Right atrium auricular region (tissue), 2 donors: Measurements from ENCODE around the gene TNNT2. TPM values are rescaled to one million over a fixed set of nuclear protein-coding genes. Genes with fewer than 3 reads are reported as not detected.
A peak's percentile ranks its signal among the peaks of the same experiment; 100 is the strongest.

Experiments used
- DNase-seq: peaks from one replicate; pipeline ENCODE4 v3.0.0-alpha.2; 2019; ENCODE audit warnings: low spot score
- H3K27ac ChIP-seq, 2 donors: fragments of 200-600 bp; sonication (generic); 1 replicate in 1 of 2; 2 replicates in 1 of 2; pipeline ENCODE4 v1.5.1; 2016 to 2019
- H3K27me3 ChIP-seq, 2 donors: fragments of 200-600 bp; sonication (generic); one replicate each; pipeline versions ENCODE4 v1.5.1 to v1.6.0; 2017 to 2019
- H3K36me3 ChIP-seq: fragments of 200-600 bp; sonication (generic); one replicate; pipeline ENCODE4 v1.5.1; 2016
- H3K4me1 ChIP-seq, 2 donors: fragments of 200-600 bp; sonication (generic); one replicate each; pipeline versions ENCODE4 v1.5.1 to v1.6.0; 2017 to 2019
- H3K4me3 ChIP-seq, 2 donors: fragments of 200-600 bp; sonication (generic); 1 replicate in 1 of 2; 2 replicates in 1 of 2; pipeline ENCODE4 v1.5.1; 2017 to 2019; ENCODE audit warnings: mild to moderate bottlenecking in 1 of 2, moderate library complexity in 1 of 2
- H3K9me3 ChIP-seq, 2 donors: fragments of 200-600 bp; sonication (generic); one replicate each; pipeline ENCODE4 v1.5.1; 2019
- total RNA-seq, 2 donors: library from RNA; depleted of rRNA; stranded (reverse); fragments of >200 nt; gene quantifications; one replicate each; pipeline ENCODE4 v1.1.0, GENCODE V29; 2016
- TF ChIP-seq, protein P1 (sequence below), 2 donors: fragments of 200-600 bp; sonication (generic); IDR thresholded peaks; one replicate each; pipeline ENCODE4 v1.5.1; 2019; ENCODE audit warnings: antibody characterized with exemption in 2 of 2

TNNT2 gene
- total RNA-seq, 2 donors from 2014 or later: 4,112 to 12,321 TPM

DNA sequence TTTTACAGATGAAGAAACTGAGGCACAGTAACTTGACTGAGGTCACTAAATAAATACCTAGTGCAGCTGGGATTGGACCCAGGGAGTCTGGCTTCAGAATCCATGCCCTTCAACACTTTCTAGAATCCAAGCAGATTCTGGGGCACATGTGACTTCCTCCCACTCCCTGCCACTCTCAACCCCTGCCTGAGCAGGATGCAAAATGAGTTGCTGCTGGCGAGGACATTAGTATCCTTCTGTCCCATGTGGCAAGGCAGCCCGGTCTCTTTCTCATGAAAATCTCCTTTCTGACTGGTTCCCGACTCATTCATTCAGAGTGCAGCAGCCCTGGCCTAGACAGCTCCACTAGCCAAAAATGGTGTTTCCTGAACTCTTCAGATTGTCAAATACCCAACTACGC is 28.4 kb downstream of the TNNT2 start:
- TF ChIP-seq, protein P1, sequence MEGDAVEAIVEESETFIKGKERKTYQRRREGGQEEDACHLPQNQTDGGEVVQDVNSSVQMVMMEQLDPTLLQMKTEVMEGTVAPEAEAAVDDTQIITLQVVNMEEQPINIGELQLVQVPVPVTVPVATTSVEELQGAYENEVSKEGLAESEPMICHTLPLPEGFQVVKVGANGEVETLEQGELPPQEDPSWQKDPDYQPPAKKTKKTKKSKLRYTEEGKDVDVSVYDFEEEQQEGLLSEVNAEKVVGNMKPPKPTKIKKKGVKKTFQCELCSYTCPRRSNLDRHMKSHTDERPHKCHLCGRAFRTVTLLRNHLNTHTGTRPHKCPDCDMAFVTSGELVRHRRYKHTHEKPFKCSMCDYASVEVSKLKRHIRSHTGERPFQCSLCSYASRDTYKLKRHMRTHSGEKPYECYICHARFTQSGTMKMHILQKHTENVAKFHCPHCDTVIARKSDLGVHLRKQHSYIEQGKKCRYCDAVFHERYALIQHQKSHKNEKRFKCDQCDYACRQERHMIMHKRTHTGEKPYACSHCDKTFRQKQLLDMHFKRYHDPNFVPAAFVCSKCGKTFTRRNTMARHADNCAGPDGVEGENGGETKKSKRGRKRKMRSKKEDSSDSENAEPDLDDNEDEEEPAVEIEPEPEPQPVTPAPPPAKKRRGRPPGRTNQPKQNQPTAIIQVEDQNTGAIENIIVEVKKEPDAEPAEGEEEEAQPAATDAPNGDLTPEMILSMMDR (IDR thresholded peaks at IDR 0.05): no peak
- no peak for DNase-seq
- H3K4me1 ChIP-seq: peaks cover 0 to 22% of the 10 kb centered on the region in 2 donors

DNA sequence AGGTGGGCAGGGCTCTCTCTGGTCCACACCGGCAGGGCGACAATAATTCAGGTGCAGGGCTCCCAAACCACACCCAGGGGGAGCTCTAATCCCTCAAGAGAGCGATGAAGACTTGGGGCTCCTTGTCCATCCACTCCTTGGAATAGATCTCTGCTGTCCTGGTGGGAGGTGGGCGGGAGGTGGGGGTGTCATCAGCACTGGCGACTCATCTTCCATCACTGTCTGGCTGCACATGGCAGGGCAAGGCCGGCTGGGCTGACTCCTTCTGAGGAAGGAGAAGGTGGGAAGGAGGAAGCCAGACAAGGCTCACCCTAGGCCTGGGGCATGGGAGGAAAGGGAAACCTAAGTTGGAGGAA is 29.3 kb downstream of the TNNT2 start:
- Histone ChIP-seq H3K27me3 (no peaks in the 10 kb centered on the region), H3K9me3 (no peaks in the 10 kb centered on the region), H3K4me1 (peaks cover 0 to 22% of the 10 kb centered on the region in 2 donors), H3K4me3 (no peak overlapping the region), H3K27ac (no peak overlapping the region), H3K36me3 (no peaks in the 10 kb centered on the region)
- TF ChIP-seq, protein P1 (IDR thresholded peaks at IDR 0.05): peak; percentile 59 to 70
- no peak for DNase-seq

More for the DNA sequence above, 28.4 kb downstream of the TNNT2 start:
- no peak overlapping the region for H3K27ac ChIP-seq
- H3K27me3 ChIP-seq: no peaks in the 10 kb centered on the region
- H3K4me3 ChIP-seq: no peak overlapping the region
- H3K36me3 ChIP-seq: no peaks in the 10 kb centered on the region
- H3K9me3 ChIP-seq: no peaks in the 10 kb centered on the region

DNA sequence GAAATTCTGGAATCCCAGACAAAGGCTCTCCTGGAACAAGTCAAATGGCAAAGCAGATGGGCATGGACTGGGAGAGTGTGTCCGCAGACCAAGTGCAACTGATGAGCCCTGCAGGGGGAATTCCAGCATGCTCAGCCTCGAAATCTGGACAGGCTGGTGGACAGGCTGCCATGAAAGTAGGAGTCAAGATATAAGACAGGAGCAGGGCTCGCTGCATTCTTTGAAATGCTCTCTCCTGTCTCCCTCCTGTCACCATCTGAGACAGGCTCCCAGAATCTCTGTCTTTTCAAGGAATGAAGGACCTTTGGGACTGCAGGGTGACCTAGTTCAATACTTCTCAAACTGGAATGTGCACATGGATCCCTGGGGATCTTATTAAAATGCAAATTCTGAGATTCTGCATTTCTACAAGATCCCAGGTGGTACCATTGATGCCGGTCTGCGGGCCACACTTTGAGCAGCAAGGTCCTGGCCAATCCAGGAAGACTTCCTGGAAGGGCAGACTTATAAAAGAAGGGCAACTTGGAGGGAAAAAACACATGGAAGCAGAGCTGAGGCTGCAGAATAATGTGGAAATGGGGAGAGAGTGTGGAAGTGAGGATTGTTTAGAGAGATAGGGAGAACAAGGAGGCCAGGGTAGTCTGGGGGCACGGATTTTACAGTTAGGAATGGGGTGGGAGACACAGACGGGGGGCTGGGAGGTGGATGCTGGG is 29.8 kb downstream of the TNNT2 start:
- Histone ChIP-seq H3K27ac (no peak overlapping the region), H3K9me3 (no peaks in the 10 kb centered on the region), H3K4me3 (no peak overlapping the region), H3K27me3 (no peaks in the 10 kb centered on the region), H3K4me1 (peaks cover 0 to 22% of the 10 kb centered on the region in 2 donors), H3K36me3 (no peaks in the 10 kb centered on the region)
- TF ChIP-seq, protein P1 (IDR thresholded peaks at IDR 0.05): no peak
- no peak for DNase-seq

DNA sequence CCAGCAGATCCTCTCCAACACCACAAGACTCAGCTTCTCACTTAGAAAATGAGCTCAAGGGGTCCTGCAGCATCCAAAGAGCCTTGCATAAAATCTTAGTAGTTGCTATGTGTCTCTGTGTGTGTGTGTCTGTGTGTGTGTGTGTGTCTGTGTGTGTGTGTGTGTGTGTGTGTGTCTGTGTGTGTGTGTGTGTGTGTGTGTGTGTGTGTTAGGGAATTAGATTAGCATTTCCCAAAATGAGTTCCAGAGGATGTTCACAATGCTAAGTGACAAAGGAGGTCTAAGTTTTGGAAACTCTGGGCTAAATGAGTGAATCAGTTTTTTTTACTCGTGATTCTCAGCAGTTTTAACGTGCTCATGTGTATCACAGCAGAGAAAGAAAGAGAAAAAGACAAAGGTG is 30.5 kb downstream of the TNNT2 start:
- DNase-seq: no peak
- Histone ChIP-seq H3K4me3 (no peak overlapping the region), H3K27ac (no peak overlapping the region), H3K36me3 (no peaks in the 10 kb centered on the region), H3K27me3 (no peaks in the 10 kb centered on the region), H3K4me1 (peaks cover 0 to 22% of the 10 kb centered on the region in 2 donors), H3K9me3 (no peaks in the 10 kb centered on the region)
- TF ChIP-seq, protein P1 (IDR thresholded peaks at IDR 0.05): peak in 1 of 2 donors; percentile 8

DNA sequence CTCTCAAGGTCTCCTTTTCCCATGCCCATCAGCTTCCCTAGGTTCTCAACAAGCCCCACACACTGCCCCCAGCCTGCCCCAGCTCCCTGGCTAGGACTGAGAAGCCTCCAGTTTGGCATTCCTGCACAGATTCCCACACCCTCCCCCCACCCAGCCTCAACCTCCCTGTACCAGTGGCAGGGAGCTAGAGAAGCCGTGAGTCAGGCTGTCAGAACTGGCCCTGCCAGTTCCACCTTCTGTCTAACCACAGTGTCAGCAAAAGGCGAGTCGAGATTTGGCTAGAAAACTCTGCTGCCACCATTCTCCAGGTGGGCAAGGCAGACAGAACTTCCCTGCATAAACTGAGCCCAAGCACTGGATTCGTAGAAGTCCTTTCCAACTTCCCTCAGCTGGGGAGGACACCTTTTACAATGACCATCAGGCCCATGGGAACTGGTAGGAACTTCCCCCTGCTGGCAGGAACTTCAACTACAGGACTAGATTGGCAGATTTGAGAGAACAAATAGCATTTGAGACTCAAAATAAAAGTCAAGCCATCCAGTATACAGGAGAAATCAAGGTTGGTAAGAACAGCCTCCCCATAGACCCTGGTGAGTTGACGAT is 31.0 kb downstream of the TNNT2 start:
- Histone ChIP-seq H3K36me3 (no peaks in the 10 kb centered on the region), H3K4me3 (no peak overlapping the region), H3K9me3 (no peaks in the 10 kb centered on the region), H3K27ac (no peak overlapping the region), H3K27me3 (no peaks in the 10 kb centered on the region), H3K4me1 (peaks cover 0 to 22% of the 10 kb centered on the region in 2 donors)
- TF ChIP-seq, protein P1 (IDR thresholded peaks at IDR 0.05): peak; percentile 45 to 70
- DNase-seq: no peak

DNA sequence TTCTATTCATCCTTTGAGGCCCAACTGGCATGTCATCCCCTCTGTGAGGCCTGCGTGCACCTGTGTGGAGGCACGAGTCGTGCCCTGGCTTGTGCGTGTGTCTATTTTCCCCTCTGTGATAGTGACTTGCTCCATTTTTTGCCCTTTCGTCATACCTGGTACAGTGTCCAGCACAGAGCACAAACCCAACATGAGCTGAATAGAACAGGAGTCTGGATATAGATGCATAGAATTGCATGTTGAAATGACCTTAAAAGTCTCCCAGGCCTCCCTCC is 32.5 kb downstream of the TNNT2 start:
- no peak for DNase-seq
- no peak overlapping the region for H3K27ac ChIP-seq
- no peaks in the 10 kb centered on the region for H3K27me3 ChIP-seq
- TF ChIP-seq, protein P1 (IDR thresholded peaks at IDR 0.05): no peak
- no peak overlapping the region for H3K4me3 ChIP-seq
- H3K9me3 ChIP-seq: no peaks in the 10 kb centered on the region
- H3K36me3 ChIP-seq: no peaks in the 10 kb centered on the region
- peaks cover 0 to 22% of the 10 kb centered on the region in 2 donors for H3K4me1 ChIP-seq
